Activated CD4-positive, alpha-beta T cell treated with anti-CD3 and anti-CD28 coated beads for 36 hours (primary cell): ENCODE data around the gene TMEM213. TPM values are rescaled to one million over a fixed set of nuclear protein-coding genes. Genes with fewer than 3 reads are reported as not detected.

Experiments
- ATAC-seq: fragments of 200-7000 bp; cut with Tn5 transposase; one replicate; pipeline ENCODE4 v1.10.0; 2021; ENCODE audit warnings: mild to moderate bottlenecking, moderate library complexity
- CTCF ChIA-PET: fragments of 350-600 bp; sonication (Branson Sonifier 250); formaldehyde crosslinking; loops from one replicate; lab custom pipeline; 2021; ENCODE audit warnings: antibody characterized with exemption; lab: Charles Lee
- POLR2A ChIA-PET: fragments of 350-600 bp; sonication (Branson Sonifier 250); formaldehyde crosslinking; loops from one replicate; lab custom pipeline; 2021; ENCODE audit warnings: antibody characterized with exemption, inconsistent platforms; lab: Charles Lee
- DNase-seq: peaks from one replicate; pipeline ENCODE4 v3.0.0-alpha.2; 2020
- H3K27ac Mint-ChIP-seq: one replicate; pipeline ENCODE4 v1.8.0; 2021; ENCODE audit warnings: mixed read lengths
- H3K27me3 Mint-ChIP-seq: one replicate; pipeline ENCODE4 v1.8.0; 2021; ENCODE audit warnings: mixed read lengths
- H3K36me3 Mint-ChIP-seq: one replicate; pipeline ENCODE4 v1.8.0; 2021; ENCODE audit warnings: low read depth, mixed read lengths
- H3K4me1 Mint-ChIP-seq: one replicate; pipeline ENCODE4 v1.8.0; 2021; ENCODE audit warnings: mixed read lengths
- H3K4me3 Mint-ChIP-seq: one replicate; pipeline ENCODE4 v1.8.0; 2021; ENCODE audit warnings: mild to moderate bottlenecking, moderate library complexity, mixed read lengths
- H3K9me3 Mint-ChIP-seq: one replicate; pipeline ENCODE4 v1.8.0; 2021; ENCODE audit warnings: low read depth, mixed read lengths
- intact Hi-C, 2 experiments: fragments of 100-400 bp; cut with DNase I in 1 of 2; cut with micrococcal nuclease in 1 of 2; formaldehyde crosslinking; loops; one replicate each; pipeline versions ENCODE4 v1.14.2 to v1.15.1; 2022 to 2024; cut with DNase I, micrococcal nuclease
- total RNA-seq, 2 experiments: library from RNA; stranded (reverse); gene quantifications; one replicate each; pipeline ENCODE4 v1.2.3, GENCODE V29; 2021

Gene TMEM213, protein sequence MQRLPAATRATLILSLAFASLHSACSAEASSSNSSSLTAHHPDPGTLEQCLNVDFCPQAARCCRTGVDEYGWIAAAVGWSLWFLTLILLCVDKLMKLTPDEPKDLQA
- total RNA-seq = not detected

DNA sequence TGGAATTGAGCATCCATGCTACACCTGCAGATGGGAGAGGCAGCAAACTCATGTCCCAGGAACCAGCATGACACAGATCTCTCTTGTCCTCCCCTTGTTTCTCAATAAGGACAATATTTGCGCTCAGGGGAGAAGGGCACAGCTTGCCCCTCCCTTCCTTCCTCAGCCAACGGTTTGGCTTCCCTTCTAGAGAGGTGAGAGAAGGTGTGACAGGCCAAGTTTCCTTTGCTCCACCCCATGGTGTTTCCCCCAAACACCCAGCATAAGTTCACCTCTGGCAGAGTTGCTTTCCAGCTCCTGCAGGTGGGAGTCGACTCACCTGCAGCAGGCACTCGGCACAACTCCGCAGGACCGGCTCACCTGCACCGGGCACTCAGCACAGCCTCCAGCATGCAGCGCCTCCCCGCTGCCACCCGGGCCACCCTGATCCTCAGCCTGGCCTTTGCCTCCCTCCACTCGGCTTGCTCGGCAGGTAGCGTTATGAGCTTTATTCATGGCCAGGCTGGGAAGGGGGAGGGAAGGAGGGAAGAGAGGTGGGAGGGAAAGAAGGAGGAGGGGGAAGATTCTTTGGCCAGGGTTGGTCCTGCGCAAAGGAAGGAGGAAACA is at the start of gene TMEM213, which contains the start of gene ATP6V0A4:
TSS of gene TMEM213 (plus strand) at position 280 of the 606 bp plus-strand sequence. CDS start at position 391, 111 bp downstream.
TSS of gene ATP6V0A4 (minus strand) at position 482 of the 606 bp plus-strand sequence. CDS start 26,949 bp downstream, outside the sequence.
- Mint-ChIP-seq H3K27me3 (peaks cover 2% of the 10 kb centered on the region), H3K4me3 (no peak within 1 kb of the TSS), H3K27ac (no peak within 1 kb of the TSS), H3K36me3 (no peaks in the 10 kb centered on the region), H3K9me3 (no peaks in the 10 kb centered on the region), H3K4me1 (peaks cover 2% of the 10 kb centered on the region)
- intact Hi-C loops = no loop called here
- ChIA-PET CTCF (no interaction called here), POLR2A (no interaction called here)
- ATAC-seq = no peak
- DNase-seq = no peak

DNA sequence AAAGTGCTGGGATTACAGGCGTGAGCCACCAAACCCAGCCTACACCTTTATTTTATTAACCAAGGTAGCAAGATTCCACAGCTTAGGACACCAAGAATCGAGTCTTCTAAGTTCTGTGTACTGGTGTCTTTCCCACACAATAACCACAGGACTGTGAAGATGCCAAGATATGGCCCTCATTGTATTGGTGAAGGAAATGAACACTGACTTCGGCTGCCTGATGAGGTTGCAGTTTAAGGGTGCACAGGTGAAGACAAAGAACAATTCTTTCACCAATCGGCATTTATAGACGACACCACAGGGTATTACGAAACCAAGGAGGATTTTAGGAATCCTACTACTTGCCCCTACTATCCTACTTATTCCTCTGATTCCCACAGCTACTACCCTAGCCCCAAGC is 49.1 kb upstream of the TMEM213 start:
- no peak for DNase-seq
- intact Hi-C loops = no loop called here
- Mint-ChIP-seq H3K9me3 (peaks cover 3% of the 10 kb centered on the region), H3K27ac (no peak overlapping the region), H3K36me3 (no peaks in the 10 kb centered on the region), H3K4me3 (no peak overlapping the region), H3K27me3 (no peaks in the 10 kb centered on the region), H3K4me1 (peaks cover 48% of the 10 kb centered on the region)
- POLR2A ChIA-PET = no interaction called here
- CTCF ChIA-PET = interaction anchor here (3.7 kb wide), 1 partner anchor 10 kb away, joined by 15 read pairs; no protein-coding TSS in a partner anchor
- no peak for ATAC-seq

DNA sequence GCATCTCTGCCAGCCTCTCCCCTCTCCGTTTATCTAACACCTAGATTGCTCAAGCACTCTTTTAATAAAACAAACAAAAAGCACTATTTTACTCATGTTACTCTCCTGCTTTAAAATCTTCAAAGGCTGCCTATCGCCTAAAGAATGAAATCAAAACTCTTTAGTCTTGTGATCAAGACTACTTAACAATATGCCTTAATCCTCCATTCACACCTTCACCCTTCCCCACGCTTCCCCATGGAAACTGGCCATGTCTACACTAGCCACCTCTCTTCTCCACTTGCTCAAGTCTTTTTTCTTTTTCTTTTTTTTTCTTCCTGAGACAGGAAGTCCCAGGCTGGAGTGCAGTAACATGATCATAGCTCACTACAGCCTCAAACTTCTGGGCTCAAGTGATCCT is 47.8 kb upstream of the TMEM213 start:
- Mint-ChIP-seq H3K4me3 (no peak overlapping the region), H3K4me1 (peaks cover 50% of the 10 kb centered on the region), H3K27ac (peak overlapping the region; percentile 4), H3K9me3 (peaks cover 3% of the 10 kb centered on the region), H3K36me3 (no peaks in the 10 kb centered on the region), H3K27me3 (no peaks in the 10 kb centered on the region)
- intact Hi-C loops = loop anchor here in 1 of 2 experiments (5.0 kb wide), 3 partner anchors 292 to 932 kb away; no protein-coding TSS in a partner anchor
- CTCF ChIA-PET = interaction anchor here (3.7 kb wide), 1 partner anchor 11 kb away, joined by 15 read pairs; no protein-coding TSS in a partner anchor
- DNase-seq (no peak), ATAC-seq (no peak)
- POLR2A ChIA-PET = no interaction called here

DNA sequence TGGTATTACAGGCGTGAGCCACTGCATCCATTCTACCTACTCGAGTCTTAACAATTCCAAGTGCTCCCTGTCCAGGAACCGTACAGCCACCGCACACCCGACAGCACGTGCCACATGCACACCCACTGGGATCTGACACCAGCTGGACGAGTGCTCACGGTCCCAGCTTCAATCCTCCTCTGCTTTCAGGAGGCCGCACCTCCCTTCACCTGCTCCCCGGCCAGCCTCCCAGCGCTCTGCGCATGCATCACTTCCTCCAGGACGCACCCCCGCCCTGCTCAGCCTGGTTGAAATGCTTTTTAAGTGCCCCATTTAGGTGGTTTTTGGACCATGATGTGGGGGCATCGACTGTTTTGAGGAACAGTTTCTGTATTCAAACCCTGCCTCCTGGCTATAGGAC is 47.3 kb upstream of the TMEM213 start:
- Mint-ChIP-seq H3K27me3 (no peaks in the 10 kb centered on the region), H3K36me3 (no peaks in the 10 kb centered on the region), H3K9me3 (peaks cover 3% of the 10 kb centered on the region), H3K4me3 (no peak overlapping the region), H3K4me1 (peaks cover 48% of the 10 kb centered on the region), H3K27ac (no peak overlapping the region)
- ATAC-seq (no peak), DNase-seq (no peak)
- POLR2A ChIA-PET = no interaction called here
- intact Hi-C loops = loop anchor here in 1 of 2 experiments (5.0 kb wide), 3 partner anchors 292 to 932 kb away; no protein-coding TSS in a partner anchor
- CTCF ChIA-PET = interaction anchor here (3.7 kb wide), 1 partner anchor 12 kb away, joined by 15 read pairs; no protein-coding TSS in a partner anchor

DNA sequence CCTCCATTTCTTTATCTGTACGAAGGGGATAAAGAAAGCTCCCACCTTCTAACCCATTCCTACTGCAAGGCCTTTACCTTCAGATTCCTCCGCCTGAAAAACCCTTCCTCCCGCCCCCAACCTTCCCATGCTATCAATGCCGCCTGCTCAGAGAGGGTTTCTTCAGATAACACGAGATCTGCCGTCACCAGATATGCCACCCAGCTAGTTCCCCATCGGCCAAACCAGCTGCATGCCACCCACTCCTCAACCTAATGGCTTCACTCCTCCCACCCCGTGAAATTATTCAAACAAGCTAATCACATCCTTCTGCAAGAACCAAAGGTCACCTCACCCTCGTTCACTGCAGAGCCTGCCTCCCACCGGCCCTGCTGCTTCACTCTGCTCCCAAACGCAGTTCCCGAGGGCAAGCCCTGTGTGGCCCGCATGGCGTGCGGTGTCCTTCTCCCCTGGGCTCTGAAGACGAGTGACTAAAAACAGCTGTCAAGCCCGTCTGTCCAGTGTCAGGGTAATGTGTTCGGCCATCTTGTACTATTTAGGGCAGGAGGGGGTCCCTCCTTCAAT is 46.8 kb upstream of the TMEM213 start:
- POLR2A ChIA-PET = no interaction called here
- Mint-ChIP-seq H3K9me3 (peaks cover 3% of the 10 kb centered on the region), H3K27ac (peak overlapping the region; percentile 18), H3K4me1 (peaks cover 47% of the 10 kb centered on the region), H3K4me3 (no peak overlapping the region), H3K36me3 (no peaks in the 10 kb centered on the region), H3K27me3 (no peaks in the 10 kb centered on the region)
- CTCF ChIA-PET = interaction anchor here (0.6 kb wide), 1 partner anchor 183 kb away, joined by 3 read pairs; no protein-coding TSS in a partner anchor
- ATAC-seq (no peak), DNase-seq (no peak)
- intact Hi-C loops = loop anchor here in 1 of 2 experiments (5.0 kb wide), 3 partner anchors 291 to 931 kb away; no protein-coding TSS in a partner anchor

DNA sequence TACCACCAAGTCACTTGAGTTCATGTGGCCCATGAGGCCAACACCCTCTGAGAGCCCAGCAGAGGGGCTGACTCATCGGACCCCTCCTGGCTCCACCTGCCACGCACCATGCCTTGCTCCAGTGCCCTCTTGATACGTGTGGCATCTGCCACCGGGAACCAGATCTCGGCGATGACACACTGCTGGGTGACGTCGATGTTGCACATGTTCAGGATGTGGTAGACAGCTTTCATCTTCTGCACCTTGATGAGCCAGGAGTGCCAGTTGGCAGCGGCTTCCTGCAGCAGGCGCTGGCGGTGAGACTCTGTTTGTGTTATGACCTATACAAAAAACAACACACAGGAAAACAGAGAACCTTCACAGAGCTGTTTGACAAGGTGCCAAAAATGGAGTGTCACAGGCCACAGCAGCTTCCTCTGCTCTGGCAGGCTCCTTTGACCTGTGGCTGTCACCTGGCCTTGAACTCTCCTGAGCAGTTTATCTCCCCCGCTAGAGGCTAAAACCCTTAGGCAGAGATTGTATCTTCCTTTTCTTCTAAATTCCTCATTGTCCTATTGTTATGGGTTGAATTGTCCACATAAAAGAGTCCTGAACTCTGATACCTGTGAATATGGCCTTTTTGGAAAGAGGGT is 45.2 kb upstream of the TMEM213 start:
- Mint-ChIP-seq H3K36me3 (no peaks in the 10 kb centered on the region), H3K27ac (peak overlapping the region; percentile 90), H3K9me3 (peaks cover 3% of the 10 kb centered on the region), H3K4me1 (peaks cover 59% of the 10 kb centered on the region), H3K4me3 (peak overlapping the region; percentile 16), H3K27me3 (no peaks in the 10 kb centered on the region)
- intact Hi-C loops = loop anchor here (1.0 to 5.0 kb wide), 10 partner anchors 124 to 930 kb away; partner anchors contain the start of genes CREB3L2 (in 1 of the 2), KIAA1549 (in 1 of the 2) and TRIM24 (in 1 of the 2)
- POLR2A ChIA-PET = interaction anchor here (0.6 kb wide), 3 partner anchors 66 to 399 kb away, joined by 3 to 4 read pairs (median 3); no protein-coding TSS in a partner anchor
- CTCF ChIA-PET = interaction anchor here (0.6 to 1.6 kb wide), 2 partner anchors 14 to 36 kb away, joined by 3 to 8 read pairs; no protein-coding TSS in a partner anchor
- ATAC-seq (peak; percentile 94), DNase-seq (peak; percentile 96)

DNA sequence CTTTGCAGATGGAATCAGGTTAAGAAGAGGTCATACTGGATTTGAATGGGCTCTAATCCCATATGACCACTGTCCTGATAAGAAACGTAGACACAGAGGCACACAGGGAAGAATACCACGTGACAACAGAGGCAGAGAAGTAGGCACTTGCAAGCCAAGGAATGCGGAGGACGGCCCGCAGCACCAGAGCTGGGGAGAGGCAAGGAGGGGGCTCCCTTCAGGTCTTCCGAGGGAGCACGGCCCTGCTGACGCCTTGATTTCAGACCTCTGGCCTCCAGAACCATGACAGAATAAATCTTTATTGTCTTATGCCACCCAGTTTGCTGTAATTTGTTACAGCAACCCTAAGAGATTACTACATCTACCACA is 44.7 kb upstream of the TMEM213 start:
- intact Hi-C loops = loop anchor here (2.0 to 5.0 kb wide), 6 partner anchors 124 to 929 kb away; partner anchors contain the start of gene KIAA1549 (in 1 of the 2)
- Mint-ChIP-seq H3K27me3 (no peaks in the 10 kb centered on the region), H3K9me3 (peaks cover 3% of the 10 kb centered on the region), H3K36me3 (no peaks in the 10 kb centered on the region), H3K4me1 (peaks cover 63% of the 10 kb centered on the region), H3K27ac (peak overlapping the region; percentile 90), H3K4me3 (peak overlapping the region; percentile 16)
- CTCF ChIA-PET = interaction anchor here (1.6 kb wide), 1 partner anchor 15 kb away, joined by 8 read pairs; no protein-coding TSS in a partner anchor
- DNase-seq (no peak), ATAC-seq (no peak)
- POLR2A ChIA-PET = no interaction called here

DNA sequence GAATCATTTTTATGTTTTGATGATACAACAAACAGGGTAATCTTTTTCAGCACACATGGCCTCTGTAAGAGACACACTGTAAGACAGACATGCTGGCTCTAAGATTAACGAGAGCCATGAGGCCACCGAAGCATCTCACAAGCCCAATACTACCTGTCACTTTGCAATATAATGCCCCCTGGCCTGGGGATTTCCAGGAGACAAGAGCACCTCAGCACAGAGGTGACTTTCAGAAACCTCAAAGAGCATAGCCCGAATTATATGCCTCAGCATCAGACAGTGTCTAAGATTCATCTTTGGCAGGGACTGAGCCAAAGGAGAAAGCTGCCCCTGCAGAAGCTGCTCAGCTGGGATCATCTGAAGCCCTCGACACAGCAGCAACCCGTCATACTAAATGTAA is 44.2 kb upstream of the TMEM213 start:
- DNase-seq = peak; percentile 38
- Mint-ChIP-seq H3K27ac (peak overlapping the region; percentile 90), H3K9me3 (peaks cover 3% of the 10 kb centered on the region), H3K27me3 (no peaks in the 10 kb centered on the region), H3K4me1 (peaks cover 63% of the 10 kb centered on the region), H3K36me3 (no peaks in the 10 kb centered on the region), H3K4me3 (peak overlapping the region; percentile 11)
- ATAC-seq = peak; percentile 5
- ChIA-PET POLR2A (no interaction called here), CTCF (interaction anchor here (1.7 kb wide), 1 partner anchor 11 kb away, joined by 6 read pairs; no protein-coding TSS in a partner anchor)
- intact Hi-C loops = loop anchor here (2.0 to 5.0 kb wide), 6 partner anchors 123 to 929 kb away; partner anchors contain the start of gene KIAA1549 (in 1 of the 2)

DNA sequence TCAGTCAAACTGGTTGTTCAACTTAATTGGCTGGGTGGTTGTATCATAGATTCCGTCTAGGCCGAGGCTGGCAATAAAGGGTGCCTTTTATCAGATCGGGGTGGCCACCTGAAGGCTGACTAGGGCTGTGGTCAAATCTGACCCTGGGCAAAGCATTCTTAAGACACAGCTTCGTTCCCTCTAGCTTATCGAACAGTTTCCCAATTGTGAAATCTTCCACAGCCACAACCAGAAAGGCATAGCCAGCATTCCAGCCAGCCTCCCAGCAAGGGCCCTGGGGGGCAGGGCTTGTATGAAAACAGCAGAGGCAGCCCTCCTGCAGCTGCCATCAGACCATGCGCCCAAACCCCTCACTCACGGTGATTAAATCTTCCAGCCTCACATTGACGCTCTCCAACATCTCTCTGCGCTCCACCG is 42.5 kb upstream of the TMEM213 start:
- DNase-seq (no peak), ATAC-seq (no peak)
- no peaks in the 10 kb centered on the region for H3K27me3 Mint-ChIP-seq
- H3K9me3 Mint-ChIP-seq = peaks cover 3% of the 10 kb centered on the region
- no peaks in the 10 kb centered on the region for H3K36me3 Mint-ChIP-seq
- no peak overlapping the region for H3K4me3 Mint-ChIP-seq
- CTCF ChIA-PET = interaction anchor here (0.6 to 1.6 kb wide), 3 partner anchors 8 to 103 kb away, joined by 3 to 5 read pairs (median 3); no protein-coding TSS in a partner anchor
- intact Hi-C loops = no loop called here
- H3K4me1 Mint-ChIP-seq = peaks cover 50% of the 10 kb centered on the region
- POLR2A ChIA-PET = no interaction called here
- H3K27ac Mint-ChIP-seq = no peak overlapping the region

DNA sequence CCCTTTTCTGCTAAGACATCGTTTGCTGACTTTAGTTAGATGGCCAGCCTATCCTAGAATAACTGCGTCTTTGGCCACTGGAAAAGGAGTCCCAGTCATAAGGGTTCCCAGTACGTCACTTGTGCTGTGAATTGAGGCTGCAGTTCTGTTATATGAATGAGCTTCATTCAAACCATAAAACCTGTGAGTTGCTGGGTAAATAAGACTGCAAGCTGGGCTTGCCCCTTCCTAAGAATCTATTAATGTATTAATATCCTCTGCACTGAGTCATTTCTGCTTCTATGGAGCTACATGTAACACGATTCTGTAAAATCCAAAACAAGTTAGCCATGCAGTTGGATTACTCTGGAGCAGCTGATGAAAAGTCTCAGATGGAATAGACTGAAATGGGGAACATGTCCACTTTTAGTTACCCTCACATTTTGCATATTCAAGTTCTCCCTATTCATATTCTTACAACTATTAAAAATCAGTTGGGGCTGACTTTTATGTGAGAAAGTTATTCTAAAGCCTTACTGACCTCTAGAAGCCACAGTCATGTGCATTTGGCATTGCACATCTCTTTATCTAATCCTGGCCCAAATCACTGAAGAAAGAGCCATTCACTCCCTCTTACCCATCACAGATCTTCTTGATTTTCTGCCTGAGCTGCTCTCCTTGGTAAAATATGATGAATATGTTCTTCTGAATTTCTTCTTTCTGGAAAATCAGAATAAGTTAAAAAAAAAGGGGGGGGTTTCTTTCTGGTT is 41.8 kb upstream of the TMEM213 start:
- POLR2A ChIA-PET = no interaction called here
- Mint-ChIP-seq H3K27ac (no peak overlapping the region), H3K27me3 (no peaks in the 10 kb centered on the region), H3K4me1 (peaks cover 45% of the 10 kb centered on the region), H3K36me3 (no peaks in the 10 kb centered on the region), H3K9me3 (peaks cover 3% of the 10 kb centered on the region), H3K4me3 (no peak overlapping the region)
- CTCF ChIA-PET = interaction anchor here (0.8 to 1.6 kb wide), 3 partner anchors 8 to 130 kb away, joined by 3 to 5 read pairs (median 3); no protein-coding TSS in a partner anchor
- intact Hi-C loops = no loop called here
- DNase-seq (no peak), ATAC-seq (no peak)
